DMS153 (cell line): ENCODE results near the gene RAB3GAP2.
A peak's percentile ranks its signal among the peaks of the same experiment; 100 is the strongest.
"Not testable (repeated sequence)": the region's sequence is repeated elsewhere in the genome, so short reads cannot be mapped to it uniquely, and the experiment has no call there.

ENCODE experiments used
- DNase-seq: peaks from one replicate; lab custom pipeline; 2025; lab: John Stamatoyannopoulos, UW

The RAB3GAP2 gene

DNA sequence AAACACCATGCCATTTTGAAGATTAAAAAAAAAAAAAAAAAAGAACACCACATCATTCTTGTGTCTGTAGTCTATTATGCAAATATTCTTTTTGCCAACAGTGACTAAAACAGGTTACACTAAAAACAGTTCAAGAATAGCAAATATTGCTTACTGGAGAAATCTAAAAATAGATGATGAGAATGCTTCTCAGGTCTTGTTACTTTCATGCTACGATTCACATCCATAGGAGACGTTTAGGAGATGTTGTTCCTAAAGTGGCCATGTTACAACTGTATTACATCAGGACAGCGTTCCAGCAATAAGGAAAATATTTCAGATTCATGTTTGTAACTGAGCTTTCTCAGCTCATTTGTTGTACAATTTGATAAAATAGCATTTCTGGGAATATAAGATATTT is 32.3 kb downstream of the RAB3GAP2 start:
- DNase-seq = no peak

- no peak for DNase-seq
These were observed 33.0 kb downstream of the RAB3GAP2 start for GRCh38 chr1:220239213-220239612.

GRCh38 chr1:220236278-220236677 is 36.0 kb downstream of the RAB3GAP2 start:
- DNase-seq = not testable (repeated sequence)

DNA sequence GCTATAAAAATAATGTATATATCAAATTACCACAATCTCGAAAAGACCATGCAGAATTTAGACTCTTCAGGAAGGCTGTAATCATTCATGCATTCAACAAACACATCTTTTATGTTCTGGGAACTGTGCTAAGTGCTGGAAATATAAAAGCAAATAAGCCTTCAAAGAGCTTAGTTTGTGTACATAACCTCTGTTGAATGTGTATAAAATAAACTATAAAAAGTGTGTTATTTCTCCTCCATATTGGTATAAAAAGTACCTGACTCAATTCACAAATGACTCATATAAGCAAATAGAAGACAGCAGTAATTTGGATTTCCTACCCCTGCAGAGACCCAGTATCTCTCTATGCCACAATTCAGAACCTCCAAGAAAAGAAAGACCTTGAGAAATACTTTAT is 36.8 kb downstream of the RAB3GAP2 start:
- peak; percentile 76 for DNase-seq

- DNase-seq = no peak
These were observed 38.3 kb downstream of the RAB3GAP2 start for GRCh38 chr1:220233927-220234326.

DNA sequence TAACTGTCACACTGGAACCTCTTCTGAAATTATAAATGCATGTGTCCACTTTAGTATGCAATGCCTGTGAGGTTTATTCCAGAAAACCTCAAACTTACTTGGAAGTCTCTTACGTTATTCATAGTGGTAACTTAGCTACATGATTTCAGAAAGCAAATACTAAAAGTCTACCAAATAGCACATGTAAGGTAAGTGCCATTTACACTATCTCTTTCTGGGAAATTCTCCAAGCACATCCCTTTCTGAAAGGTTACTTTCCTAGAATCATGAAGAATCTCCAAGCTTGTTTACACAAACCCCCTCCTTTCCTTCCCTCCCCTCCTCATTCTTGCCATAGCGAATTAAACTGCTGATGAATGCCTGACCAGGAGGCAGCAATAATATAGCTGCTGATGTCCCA is 42.5 kb downstream of the RAB3GAP2 start:
- no peak for DNase-seq

DNA sequence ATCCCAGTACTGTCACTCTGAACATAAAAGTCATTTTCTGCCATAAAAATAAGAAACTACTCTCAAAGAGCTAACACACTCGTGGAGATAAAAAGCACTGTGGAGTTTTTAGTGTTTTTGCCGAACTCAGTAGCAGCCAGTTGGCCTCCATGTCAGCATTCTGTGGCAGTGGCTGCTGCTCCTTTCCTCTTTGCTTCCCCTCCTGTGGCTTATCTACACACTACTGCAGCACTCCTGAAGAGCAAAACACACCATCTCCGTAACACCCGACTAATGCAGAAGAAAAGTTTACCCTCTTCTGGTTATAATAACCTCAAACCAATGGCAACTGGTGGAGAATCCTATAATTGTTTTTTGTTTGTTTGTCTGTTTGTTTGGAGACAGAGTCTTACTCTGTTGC is 44.9 kb downstream of the RAB3GAP2 start:
- DNase-seq = no peak

GRCh38 chr1:220226752-220227151 is 45.5 kb downstream of the RAB3GAP2 start:
- DNase-seq = no peak

DNA sequence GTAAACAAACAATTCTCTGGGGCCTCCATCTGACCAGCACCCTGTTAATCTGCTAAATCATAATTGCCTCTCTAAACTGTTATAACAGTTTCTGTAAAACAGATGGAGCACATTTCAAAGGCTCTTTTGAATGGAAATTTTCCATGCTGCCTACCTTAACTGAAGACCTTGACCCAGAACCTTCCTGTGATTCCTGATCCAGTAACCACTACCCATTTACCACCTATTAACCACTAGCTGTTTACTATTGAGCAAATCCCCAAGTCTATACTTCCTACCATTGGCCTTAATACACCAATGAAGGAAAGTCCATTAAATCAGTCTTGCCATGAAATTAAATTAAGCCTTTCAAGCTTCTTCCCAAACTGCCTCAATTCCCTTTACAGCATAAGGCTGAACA is 46.3 kb downstream of the RAB3GAP2 start:
- no peak for DNase-seq

DNA sequence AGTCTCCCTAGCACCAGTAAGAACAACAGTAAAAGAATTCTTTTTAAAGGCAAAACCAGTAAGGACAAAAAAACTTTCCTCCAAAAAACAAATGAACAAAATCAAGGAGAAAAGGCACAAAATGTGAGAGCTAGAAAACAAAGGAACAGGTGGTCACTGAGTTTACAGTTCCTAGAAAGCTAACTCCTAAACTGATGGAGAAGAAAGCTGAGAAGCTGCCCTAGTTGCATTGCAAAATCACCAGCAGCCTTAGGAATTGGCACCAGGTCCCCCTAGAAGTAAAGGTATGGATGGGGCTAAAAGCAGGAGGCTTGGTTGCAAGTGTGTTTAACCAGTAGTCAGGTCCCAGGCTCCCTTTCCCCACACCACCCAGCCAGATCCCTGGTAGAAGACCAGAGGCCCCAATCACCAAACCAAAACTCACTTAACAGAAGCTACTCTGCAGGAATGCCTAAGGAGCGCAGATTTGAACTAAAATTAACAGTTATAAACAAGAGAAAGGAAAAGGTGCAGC is 47.6 kb downstream of the RAB3GAP2 start:
- DNase-seq = no peak

GRCh38 chr1:220224033-220224432 is 48.2 kb downstream of the RAB3GAP2 start:
- no peak for DNase-seq

GRCh38 chr1:220222939-220223338 is 49.3 kb downstream of the RAB3GAP2 start:
- no peak for DNase-seq

GRCh38 chr1:220221670-220222069 is 50.6 kb downstream of the RAB3GAP2 start:
- DNase-seq = peak; percentile 13

DNA sequence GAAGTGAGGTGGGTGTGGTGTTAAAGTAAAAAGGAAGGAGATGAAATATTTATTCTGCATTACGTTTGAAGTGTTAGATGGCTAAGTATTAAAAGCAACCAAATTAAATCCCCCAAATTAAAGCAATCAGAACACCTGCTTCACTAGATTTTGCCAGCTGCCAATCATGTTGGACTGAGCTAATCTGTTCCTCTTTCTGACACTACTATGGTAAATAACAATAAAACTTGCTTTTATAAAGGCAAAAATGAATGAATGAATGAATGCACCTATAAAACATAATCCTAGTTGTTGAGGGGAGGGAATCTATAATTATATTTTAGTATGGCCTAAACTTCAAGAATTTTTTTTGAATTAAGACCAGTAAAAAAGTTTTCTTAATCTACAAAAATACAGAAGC is 51.0 kb downstream of the RAB3GAP2 start:
- no peak for DNase-seq

- DNase-seq = not testable (repeated sequence)
These were observed 51.6 kb downstream of the RAB3GAP2 start for GRCh38 chr1:220220699-220221040.

DNA sequence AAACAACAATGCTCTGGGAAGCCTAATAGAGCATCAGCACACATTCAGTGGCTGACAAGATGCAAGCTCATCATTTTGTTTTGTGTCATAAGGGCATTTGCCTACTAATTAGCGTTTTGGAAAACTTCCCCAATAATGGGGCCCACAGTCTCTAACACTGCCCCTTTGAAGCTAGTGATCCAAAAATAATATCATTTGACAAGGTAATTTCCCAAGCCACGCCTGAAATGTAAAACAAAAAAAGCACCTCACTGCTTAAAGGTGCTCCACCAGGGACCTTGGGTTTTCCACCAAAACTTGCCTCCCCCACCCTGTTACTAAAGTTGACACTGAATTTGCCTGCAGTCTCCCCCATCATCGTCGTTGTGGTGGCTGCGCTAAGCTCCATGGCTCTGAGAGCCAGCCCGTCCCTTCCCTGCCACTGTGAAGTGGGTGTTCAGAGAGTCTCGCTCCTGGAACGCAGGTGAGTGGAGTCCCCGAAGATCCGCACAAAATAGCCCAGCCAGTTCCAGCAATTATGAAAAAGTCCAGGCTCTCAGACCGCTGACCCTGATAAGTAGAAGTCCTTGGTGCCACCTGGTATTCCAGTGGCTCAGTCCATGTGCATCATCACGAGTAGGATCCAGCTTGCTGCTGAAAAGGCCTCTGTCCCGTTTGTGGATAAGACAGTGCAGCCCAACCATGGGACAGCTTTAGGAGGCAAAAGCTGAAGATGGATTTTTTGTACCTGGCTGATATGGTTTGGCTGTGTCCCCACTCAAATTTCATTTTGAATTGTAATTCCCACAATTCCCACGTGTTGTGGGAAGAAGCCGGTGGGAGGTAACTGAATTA is 52.2 kb downstream of the RAB3GAP2 start:
- no peak for DNase-seq

DNA sequence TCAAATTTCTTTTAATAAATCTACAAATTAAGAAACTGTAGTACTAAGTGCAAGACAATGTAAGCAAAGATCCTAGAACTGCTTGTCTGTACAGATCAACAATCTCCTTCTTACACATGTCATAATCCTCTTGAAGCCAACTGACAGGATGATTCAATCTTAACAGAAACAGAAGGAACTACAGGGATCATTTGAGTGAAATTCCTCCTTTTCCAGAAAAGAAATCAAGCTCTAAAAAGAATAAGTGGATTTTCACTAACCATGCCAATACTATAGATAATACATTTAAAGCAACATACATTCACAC is 53.2 kb downstream of the RAB3GAP2 start:
- DNase-seq = no peak

DNA sequence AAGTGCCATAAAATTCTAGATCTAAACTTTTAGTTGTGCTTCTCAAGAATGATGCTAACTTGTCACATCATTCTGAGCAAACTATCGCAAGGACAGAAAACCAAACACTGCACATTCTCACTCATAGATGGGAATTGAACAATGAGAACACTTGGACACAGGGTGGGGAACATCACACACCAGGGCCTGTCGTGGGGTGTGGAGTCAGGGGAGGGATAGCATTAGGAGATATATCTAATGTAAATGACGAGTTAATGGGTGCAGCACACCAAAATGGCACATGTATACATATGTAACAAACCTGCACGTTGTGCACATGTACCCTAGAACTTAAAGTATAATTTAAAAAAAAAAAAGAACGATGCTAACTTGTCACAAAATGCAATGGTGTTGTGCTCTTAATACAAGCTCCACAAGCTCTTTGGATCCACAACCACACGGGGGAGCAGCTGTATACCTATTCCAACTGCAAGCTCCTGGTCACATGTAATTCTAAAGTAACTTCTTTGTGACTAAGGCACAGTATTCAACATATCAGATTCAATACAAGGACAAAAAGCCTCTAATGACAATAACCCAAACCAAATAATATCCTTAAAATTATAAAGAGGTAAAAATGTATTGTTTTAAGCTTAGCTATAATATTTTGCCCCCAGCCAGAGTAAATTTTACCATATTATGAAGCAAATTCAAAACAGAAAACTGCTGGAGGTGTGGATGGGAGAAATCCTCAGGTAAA is 53.7 kb downstream of the RAB3GAP2 start:
- peak; percentile 43 for DNase-seq

DNA sequence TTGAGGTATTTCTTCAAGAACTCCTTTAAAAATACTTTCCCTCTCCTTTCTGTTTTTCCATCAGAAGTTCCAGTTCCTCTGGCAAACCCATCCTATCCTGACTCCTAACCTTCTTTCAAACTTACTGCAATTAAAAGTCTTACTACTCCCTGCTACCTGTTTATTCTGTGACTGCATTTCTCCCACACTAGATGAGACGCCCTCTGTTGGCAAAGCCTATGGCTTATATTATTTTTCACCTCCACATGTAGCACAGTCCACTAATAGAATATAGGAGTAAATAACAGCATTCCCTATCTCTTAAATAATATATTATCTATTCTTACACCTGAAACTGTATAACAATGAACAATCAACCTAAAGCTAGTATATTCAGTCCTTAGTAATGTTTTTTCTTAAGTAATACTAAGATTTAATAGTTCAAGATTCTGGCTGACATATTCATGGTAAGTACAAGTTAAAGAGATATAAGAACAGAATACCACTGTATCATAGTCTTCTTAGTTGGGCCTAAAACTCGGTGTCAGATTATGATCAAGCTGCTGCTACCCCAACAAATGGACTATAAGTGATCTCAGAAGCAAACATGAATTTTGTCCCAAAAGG is 54.8 kb downstream of the RAB3GAP2 start:
- DNase-seq = no peak

DNA sequence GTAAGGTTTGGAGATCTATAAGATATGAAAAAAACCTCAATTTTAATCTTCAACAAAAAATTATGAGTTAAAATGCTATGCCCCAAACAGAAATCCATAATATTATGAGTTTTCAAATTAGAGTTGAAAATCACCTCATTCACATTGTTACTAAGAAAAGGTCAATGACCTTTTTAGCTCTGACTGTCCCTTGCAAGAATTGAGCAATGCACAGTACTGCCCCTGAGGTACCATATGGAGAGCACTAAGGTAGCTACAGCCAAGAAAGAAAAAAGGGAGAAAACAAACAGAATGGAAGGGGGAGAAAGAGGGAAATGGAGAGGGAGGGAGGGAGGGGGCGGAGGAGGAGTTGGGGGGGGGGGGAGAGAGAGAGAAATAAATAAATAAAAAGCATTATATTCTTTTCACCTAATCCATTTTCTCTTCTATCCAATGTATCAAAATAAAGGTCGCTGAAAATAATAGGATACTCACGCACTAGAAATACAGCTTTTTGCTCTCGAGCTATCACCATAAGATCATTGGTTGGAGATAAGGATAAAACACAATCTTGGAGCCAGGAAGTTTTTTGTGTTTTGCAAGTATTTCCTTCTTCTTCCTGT is 58.8 kb downstream of the RAB3GAP2 start:
- no peak for DNase-seq

GRCh38 chr1:220207411-220207810 is 64.8 kb downstream of the RAB3GAP2 start:
- no peak for DNase-seq

DNA sequence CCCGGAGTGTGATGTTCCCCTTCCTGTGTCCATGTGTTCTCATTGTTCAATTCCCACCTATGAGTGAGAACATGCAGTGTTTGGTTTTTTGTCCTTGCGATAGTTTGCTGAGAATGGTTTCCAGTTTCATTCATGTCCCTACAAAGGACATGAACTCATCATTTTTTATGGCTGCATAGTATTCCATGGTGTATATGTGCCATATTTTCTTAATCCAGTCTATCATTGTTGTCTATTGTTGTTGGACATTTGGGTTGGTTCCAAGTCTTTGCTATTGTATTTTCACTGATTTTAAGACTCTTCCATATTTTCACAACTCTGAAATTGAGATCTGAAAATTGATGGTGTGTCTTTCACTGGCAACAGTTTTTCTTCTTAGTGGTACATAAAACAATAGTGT is 67.5 kb downstream of the RAB3GAP2 start:
- DNase-seq = not testable (repeated sequence)

GRCh38 chr1:220203816-220204215 is 68.4 kb downstream of the RAB3GAP2 start:
- no peak for DNase-seq
